ENCODE data around the gene PCOLCE2.

The PCOLCE2 gene, protein sequence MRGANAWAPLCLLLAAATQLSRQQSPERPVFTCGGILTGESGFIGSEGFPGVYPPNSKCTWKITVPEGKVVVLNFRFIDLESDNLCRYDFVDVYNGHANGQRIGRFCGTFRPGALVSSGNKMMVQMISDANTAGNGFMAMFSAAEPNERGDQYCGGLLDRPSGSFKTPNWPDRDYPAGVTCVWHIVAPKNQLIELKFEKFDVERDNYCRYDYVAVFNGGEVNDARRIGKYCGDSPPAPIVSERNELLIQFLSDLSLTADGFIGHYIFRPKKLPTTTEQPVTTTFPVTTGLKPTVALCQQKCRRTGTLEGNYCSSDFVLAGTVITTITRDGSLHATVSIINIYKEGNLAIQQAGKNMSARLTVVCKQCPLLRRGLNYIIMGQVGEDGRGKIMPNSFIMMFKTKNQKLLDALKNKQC
- 0 reads per million in 2 donors for total RNA-seq

DNA sequence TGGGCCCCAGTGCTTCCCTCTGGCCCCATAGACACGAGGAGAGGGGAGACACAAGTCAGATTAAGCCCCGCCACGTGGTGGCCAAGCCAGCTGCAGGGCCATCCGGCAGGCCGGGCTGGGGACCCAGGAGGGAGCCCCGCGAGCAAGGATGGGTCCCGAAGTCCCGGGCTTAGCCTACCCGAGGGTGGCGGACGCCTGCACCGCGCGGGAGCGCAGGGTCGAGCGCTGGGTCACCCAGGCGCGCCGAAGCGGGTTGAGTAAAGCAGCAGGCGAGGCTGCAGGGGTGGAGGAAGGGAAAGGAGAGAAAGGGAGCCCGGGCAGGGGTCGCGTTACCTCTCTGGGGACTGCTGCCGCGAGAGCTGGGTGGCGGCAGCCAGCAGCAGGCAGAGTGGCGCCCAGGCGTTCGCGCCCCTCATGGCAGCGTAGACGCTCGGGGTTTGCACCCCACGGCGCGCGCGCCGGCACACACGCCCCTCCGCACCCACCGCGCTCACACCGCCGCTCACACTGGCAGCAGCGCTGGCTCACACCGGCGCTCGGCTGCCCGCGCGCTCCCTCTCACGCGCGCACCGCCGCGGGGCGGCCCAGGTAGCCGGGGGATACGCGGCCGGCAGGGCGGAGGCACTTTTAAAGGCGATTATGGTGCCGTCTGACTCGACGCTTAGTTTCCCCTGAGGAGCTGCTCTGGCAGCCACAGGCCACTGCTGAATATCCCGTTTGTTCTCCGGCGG lies at the start of gene PCOLCE2:
PCOLCE2 (minus strand) TSS at position 603 of the 731 bp plus-strand sequence; CDS start at position 416, 187 bp downstream.
- no peak for DNase-seq

DNA sequence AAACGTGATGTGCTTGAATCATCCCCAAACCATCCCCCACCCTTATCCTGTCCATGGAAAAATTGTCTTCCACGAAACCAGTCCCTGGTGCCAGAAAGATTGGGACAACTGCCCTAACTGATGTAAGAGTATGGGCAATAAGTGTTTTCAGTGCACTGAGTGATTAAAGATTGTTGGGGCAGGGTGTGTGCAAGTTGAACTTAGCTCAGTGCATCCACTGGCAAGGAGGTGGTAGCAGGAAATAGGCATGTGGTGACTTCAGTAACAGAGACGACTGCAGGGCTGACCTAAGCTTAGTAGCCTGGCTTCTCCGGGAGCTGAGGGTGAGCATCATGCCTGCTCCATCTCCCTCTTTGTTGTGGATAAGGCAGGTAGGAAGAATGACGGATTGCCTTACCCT lies 47.1 kb upstream of the PCOLCE2 start:
- DNase-seq, result no peak

DNA sequence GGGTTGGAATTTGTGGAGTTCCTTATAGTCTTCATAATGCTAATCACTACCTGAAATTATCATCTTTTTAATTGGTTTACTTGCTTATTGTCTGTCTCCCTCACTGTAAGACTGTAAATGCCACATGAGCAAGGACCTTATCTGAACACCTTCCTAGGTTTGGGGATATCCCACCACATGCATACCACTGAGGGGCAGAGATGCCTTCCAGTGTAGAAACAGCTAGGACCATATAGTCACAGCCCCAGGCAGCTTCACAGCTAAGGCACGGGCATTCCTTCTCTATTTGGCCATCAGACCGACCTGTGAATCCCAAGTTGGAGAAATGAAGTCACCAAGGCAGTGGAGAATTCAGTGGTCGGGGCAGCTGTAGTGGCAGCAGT lies 46.0 kb upstream of the PCOLCE2 start:
- DNase-seq, result no peak

DNA sequence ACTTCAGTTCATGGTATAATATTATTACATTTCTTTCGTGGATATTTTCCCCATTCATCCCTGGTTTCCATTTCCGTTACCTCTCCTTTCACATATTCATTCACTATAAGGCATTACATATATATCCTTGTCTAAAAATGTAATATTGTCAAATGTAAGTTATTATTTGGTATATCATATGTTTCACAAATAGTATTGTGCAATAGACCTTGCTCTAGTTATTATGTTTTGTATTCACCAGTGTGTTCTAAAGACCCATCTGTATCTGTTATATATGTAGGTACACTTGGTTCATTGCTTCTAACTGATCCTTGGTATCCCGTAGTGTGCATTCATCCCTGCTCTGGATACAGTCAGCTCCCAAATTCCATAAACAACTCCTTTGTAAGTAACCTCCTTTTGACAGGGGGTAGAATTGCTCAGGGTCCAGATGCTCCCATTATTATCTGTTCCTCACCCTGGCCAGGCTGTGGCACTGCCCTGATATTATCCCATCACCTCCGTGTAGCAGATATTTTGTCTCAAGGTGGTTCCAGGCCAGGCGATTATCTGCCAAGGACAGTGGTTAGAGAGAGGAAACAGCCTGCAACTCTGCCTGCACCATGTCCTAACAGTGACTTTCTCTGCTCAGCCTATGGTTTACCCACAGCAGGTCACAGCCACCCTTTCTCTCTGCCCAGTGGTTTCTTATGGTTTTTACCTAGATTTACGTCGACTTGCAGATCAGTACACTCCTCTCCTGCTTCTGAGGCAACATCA lies 45.4 kb upstream of the PCOLCE2 start:
- no peak for DNase-seq

DNA sequence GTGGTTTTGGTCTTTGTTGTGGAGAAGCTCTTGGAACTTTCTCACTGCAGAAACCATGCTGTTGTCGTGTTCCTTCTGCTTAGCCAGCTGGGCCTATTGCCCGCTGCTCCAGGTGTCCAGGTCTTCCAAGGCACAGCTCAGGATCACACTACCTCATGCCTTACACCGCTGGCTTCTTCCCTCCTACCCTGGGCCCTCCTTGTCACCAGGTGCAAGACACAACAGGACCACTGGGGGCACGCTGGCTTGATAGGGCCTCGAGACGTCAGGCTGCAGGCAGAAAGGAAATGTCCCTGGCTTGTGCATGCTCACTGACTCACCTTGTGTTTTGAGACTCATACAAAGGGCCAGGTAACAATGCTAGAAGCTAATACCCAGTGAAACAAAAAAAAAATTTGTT lies 42.3 kb upstream of the PCOLCE2 start:
- DNase-seq, result no peak

DNA sequence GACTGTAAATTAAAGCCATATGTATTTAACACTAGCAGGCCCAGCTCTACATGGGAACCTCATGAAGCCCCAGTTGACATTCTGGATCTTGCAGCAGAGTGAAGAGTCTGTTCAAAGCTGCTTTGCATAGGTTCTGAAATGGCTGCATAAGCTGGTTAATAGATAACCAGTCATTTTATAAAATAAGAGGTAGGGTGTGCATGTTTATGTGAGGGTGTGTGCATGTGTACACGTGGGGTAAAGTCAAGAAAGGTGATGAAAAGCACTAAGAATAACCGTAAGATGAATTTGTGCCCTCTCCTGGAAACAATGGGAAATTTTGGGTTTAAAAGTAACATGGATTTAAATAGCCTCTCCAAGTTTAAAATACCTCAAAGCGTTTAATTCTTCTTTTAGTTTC lies 41.6 kb upstream of the PCOLCE2 start:
- no peak for DNase-seq

DNA sequence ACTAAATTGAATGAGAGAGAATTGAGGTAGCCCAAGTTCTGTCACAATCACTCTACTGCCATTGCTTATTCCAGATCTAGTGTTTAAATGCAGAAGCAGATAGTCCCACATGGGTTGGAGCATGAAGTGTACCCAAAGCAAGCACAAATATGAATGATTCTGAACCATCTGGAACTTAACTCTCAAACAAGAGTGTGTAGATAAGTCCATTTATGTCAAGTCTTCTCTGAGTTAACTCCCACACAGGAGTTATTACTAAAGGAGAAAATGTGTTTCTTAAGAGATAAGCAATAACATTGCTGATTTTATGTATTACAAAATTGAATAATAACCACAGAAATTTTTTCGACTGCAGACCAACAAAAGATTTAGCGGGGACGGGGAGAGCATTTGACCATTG lies 41.0 kb upstream of the PCOLCE2 start:
- DNase-seq, result no peak

DNA sequence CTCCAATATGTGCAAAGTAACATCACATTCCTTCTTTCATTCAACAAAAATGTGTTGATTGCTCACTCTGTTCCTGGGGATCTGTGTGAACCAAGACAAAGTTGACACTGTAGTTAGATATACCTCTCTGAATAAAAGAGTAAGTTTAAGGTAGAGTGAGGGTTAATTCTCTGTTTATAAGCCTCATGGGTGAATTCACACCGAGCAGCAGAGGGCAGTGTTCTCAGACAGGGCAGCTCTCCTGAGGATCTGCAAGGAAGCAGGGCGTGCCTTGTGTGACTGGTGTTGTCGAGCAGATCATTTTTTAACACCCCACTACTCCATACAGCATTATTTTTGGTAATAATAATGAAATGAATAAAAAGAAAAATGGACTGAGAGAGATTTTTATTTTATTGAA lies 40.2 kb upstream of the PCOLCE2 start:
- DNase-seq, result no peak

DNA sequence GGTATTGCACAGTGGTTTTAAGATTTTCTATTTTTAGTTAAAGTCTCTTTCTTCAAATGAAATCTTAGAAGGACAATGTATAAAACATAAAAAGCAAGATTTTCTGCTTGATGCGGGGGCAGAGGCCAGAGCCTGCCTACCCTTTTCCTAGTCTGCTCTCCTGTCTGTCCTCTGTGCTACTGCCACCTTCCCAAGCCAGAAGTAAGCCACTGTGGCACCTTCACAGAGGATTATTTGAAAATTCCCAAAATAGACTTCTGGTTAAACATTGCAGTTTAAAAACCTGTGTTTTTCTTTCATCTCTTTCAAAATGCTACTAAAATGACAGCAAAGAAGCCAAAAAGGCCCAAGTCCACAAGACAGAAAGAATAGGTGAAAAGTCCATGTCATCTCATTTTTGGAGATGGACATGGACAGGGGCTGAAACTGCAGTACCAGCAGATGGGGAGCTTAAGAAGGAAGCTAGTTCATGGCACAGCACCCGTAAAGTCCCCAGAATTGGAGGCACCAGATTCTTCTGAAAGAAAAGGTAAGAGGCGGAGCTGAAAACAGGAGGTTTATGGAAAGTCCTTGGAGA lies 37.6 kb upstream of the PCOLCE2 start:
- DNase-seq, result no peak

DNA sequence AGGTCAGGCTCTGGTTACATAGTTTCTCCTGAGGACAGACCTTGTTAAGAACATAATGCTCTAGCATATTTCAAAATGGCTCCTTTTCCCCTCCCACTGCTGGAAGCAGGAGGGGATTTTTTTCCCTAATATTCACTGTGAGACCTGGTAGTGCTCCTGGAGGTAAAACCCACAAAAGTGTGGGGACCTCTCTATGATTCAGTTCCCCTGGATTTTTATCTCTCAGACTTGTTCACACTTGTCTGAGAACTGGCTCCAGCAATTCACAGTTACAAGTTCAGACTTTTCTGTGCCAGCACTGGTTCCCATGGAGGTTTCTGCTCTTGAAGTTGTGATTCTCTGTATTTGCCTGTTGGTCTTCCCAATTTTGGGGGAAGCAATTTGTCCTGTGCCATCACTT lies 36.3 kb upstream of the PCOLCE2 start:
- no peak for DNase-seq

DNA sequence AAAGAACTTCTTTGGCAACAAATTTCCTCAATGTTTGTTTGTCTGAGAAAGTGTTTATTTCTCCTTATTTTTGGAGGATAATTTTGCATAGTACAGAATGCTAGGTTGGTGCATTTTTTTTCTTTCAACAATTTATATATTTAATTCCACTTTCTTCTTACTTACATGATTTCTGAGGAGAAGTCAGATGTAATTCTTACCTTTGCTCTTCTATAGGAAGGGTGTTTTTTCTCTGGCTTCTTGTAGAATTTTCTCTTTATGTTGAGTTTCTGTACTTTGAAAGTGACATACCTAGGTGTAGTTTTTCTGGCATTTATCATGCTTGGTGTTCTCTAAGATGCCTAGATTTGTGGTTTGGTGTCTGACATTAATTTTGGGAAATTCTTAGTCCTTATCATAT lies 34.8 kb upstream of the PCOLCE2 start:
- DNase-seq, result no peak

DNA sequence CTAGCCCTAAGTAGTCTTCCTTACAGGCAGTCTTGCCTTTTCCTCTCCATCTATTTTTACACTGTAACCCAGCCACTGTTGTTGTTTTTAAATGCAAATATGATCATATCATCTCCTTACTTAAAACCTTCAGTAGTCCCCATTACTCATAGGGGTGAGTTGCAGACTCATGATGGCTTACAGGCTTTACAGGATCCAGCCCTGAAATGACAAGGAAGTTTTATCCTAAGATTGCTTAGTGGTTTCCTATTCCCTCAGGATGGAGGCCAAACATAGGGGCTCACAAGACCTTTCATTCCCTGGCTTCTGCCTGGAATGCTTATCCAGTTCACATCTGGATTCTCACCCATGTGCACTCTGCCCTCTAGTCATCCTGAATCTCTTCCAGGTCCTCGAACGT lies 27.7 kb upstream of the PCOLCE2 start:
- no peak for DNase-seq

DNA sequence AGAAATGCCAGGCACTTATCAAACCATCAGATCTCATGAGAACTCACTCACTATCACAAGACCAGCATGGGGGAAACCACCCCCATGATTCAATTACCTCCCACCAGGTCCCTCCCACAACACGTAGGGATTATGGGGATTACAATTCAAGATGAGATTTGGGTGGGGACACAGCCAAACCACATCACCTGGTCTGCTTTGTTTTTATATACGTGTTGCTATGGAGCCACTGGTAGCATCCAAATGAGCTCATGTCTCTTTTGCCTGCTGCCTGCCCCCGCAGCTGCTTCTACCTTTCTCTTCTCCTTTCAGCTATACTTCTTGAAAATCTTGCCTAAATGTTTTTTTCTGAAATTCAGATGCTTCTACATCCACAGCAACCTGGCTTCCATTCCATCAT lies 26.8 kb upstream of the PCOLCE2 start:
- DNase-seq, result no peak

DNA sequence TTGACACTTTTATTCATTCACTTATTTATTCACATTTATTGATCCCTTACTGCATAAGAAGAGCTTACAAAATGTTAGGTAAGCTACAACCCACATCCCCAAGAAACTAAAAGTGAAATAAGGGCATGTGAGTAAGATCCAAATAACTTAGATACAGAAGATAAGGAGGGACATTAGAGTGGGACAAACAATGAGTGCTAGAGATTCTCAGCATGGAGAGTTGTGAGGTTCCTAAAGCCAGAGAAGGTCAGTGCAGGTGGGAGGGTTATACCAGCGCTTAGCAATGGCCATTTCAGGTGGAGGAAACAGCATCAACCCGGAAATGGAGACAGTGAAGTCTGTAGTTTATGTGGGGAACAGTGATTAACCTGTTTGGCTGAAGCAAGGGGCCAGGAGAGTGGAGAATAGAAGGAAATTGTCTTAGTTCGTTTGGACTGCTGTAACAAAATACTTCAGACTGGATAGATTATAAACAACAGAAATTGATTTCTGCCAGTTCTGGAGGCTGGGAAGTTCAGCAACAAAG lies 25.5 kb upstream of the PCOLCE2 start:
- no peak for DNase-seq

DNA sequence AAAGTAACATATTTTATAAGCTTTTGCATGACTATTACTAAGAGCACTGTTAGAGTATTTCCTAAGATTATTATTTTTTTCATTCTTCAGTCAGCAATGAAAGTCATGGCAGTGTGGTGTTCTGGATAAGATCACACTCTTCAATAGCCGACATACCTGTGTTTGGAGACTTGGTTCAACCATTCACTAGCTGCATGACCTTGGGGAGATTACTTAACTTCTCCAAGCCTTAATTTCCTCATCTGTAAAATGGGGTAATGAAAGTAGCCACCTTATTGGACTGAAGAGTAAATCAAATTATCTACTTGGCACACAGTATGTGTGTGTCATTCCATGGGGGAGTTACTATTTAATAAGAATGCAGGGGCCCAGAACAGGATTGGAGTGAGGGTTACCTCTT lies 24.5 kb upstream of the PCOLCE2 start:
- DNase-seq, result no peak

DNA sequence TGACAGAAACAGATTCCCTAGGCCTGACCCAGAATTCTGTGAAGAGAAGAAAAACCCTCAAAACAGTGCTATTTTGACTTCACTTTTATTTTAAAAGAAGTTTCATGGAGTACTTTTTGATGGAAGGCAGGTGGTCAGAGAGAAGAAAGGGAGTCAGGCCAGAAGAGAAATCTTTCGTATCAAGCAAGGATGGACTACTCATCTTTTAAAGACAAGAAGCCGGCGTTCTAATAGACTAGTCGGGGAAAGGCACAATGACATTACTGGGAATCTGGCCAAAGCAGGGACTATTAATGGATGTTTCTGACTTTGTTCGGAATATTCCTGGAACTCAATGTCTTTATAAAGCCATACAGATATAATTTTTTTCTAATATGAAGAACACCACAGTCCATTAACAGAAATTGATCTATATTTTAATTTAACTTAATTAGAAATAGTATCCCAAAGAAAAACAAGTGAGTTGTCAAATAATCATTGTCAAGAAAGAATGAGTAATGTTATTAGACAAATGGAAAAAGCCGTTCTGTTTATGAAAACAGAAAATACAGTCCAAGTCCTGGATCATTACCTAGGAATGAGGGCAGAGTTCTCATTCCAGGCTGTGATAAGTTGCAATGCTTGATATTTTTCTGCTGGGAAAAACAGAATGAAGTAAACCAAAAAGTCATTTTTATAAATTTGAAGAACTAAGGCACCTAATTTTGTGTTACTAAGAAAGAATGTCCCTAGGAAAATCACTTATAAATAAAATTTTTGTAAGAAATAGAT lies 23.7 kb upstream of the PCOLCE2 start:
- no peak for DNase-seq

DNA sequence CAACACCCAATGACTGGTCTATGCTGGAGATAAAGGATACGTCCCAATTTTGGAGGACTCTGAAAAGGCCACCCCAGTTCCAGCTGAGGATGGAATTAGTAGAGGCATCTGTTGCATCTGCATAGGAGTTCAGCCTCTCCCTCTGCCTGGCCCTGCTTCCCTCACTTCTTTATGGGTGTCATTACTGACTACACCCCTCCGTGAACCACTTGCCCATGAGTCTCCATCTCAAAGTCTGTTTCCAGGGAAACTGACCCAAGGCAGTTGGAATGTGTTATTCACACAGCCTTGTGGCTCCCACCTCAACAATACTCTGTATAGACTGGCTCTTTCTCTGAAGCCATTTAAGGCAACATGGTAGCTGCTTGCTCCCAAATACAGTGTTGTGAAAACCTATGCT lies 21.4 kb upstream of the PCOLCE2 start:
- no peak for DNase-seq

DNA sequence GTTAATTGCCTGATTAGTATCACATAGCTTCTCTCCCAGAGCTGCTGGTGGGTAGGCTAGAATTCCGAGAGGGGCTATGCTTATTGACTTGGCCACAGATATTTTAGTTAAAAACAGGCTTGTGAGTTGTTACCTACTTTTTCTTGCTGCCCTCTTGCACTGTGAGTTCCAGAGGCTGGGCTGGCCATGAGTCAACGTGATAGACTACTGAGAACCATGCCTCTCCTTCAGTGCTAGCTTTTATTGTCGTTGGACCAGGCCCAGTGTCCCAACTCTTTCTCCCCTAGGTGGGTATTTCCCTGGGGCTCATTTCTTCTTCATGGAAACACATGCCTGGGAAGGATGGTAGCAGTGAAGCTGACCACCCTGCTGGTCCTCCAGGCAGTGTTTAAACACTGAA lies 20.4 kb upstream of the PCOLCE2 start:
- no peak for DNase-seq

DNA sequence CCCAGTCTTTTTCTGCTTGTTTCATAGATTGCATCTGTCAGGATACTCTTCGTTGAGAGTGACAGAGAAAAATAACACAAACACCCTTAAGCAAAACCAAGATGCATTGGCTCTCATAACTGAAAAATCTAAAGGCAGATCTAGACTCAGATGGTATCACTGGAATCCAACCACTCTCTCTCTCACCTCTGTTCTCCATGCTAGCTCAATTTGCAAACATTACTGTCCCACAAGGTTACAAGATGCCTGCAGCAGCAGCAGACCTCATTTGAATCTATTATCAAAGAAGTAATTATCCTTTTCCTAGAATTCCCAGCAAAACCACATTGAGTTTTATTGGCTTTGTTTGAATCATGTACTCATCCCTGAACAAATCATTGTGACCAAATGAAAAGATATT lies 19.1 kb upstream of the PCOLCE2 start:
- no peak for DNase-seq

DNA sequence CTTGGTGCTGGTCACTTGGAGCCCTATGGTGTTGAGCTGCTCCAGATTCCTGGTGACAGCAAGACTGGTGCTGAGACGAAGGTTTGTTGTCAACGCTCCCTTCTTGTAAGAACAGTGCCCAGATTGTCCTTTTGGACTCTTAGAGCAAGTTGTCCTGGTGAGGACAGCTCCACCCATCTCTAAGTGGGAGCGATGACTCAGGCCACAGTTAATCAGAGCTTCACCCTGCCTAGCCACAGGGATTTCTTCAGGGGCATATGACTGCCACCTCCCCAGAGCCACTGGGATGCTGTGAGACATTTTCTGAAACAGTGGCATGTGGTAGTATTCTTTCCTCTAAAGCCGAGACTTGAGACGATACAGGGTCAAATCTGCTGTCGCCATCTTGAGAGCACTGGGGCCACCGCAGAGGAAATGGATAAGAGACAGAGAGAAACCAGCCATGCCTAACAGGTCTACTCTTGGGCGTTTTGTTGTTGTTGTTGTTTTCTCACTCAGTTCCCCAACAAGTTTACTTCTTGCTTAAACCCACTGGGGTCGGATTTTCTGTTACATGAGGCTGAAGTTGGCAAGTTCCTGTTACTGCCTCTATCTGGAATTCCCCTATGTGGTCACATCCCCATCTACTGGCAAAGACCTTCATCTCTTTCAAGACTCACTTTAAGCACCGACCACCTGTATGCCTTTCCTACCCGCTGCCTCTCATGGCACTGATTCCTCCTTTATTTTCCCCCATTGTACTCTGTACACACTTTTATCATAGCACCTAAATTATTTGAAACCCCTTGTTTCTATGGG lies 16.0 kb upstream of the PCOLCE2 start:
- no peak for DNase-seq

DNA sequence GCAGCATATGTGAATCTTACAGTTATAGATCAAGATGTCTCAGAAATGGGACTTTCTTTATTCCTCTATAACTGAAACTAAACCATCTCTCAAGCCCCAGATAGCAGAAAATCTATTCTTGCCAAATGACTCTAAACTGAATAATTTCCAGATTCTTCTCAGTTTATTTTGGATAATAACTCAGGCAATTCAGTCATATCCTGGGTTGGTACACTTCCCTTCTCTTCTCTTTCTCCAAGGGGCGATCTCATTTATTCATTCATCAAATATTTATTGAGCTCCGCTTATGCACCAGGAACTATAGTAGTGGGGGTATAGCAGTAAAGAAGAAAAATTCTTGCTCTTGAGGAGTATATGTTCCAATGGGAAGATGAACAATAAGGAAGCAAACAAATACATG lies 13.5 kb upstream of the PCOLCE2 start:
- DNase-seq, result no peak

Data from T-helper 9 cell (primary cell).